Measurements from ENCODE around the gene SEC14L3. TPM values are rescaled to one million over a fixed set of nuclear protein-coding genes. Genes with fewer than 3 reads are reported as not detected.

The SEC14L3 gene
- total RNA-seq = 1 to 10 TPM in 1 of 6 experiments, under 1 TPM in 3, not detected in 2; 0.31 to 1.1 (median 0.55) TPM
- long read RNA-seq = 0 reads

DNA sequence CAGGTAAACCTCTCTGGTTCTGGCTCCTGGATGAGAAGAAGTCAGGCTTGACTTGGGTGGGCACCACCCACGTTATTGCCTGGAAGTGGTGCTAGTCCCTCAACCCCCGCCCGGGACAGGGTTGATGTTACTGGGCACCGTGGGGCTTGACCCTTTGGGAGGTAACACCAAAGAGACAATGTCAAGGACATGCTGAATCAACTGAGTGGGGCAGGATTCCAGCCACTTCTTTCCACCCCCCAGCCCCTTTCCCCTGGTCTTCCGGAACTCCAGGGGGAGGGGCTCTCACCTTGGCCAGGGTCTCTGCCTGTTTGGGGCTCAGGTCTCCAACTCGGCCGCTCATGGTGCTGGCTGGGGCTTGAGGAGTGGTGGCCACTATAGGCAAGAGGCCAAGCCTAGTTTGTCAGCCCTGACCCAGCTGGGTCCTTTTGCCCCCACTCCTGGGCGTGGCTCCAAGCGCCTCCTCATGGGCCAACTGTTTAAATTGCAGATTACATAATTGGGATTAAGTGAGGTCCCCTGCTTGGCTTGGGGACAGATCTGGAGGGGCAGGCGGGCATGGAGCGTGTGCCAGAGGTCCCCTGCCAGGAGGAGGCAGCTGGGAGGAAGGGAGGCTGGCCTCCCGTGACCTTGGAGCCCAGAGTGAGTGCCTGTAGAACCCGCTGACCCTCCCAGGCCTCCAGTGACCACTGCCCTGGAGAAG lies at the start of gene SEC14L3:
TSS of gene SEC14L3 (minus strand) at position 402 of the 703 bp plus-strand sequence. CDS start at position 343, 59 bp downstream.
- DNase-seq (peak; percentile 54 to 90 (median 89)), ATAC-seq (peak; percentile 75 to 87 (median 83))
- 7% methylated on average over 4 of the region's 13 CpGs for WGBS (ENCODE audit: insufficient coverage, low coverage, low lambda C conversion rate, missing lambda C conversion rate)
- H3K4me3 ChIP-seq = no peak within 1 kb of the TSS
- no peak for TF ChIP-seq POLR2A (IDR thresholded peaks at IDR 0.05)
- TF ChIP-seq, protein P1, sequence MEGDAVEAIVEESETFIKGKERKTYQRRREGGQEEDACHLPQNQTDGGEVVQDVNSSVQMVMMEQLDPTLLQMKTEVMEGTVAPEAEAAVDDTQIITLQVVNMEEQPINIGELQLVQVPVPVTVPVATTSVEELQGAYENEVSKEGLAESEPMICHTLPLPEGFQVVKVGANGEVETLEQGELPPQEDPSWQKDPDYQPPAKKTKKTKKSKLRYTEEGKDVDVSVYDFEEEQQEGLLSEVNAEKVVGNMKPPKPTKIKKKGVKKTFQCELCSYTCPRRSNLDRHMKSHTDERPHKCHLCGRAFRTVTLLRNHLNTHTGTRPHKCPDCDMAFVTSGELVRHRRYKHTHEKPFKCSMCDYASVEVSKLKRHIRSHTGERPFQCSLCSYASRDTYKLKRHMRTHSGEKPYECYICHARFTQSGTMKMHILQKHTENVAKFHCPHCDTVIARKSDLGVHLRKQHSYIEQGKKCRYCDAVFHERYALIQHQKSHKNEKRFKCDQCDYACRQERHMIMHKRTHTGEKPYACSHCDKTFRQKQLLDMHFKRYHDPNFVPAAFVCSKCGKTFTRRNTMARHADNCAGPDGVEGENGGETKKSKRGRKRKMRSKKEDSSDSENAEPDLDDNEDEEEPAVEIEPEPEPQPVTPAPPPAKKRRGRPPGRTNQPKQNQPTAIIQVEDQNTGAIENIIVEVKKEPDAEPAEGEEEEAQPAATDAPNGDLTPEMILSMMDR (IDR thresholded peaks at IDR 0.05) = no peak
- peak within 1 kb of the TSS in 1 of 3 donors; percentile 15 for H3K27ac ChIP-seq
- no peaks in the 10 kb centered on the region for H3K9me3 ChIP-seq
- no peaks in the 10 kb centered on the region for H3K36me3 ChIP-seq
- H3K27me3 ChIP-seq = no peaks in the 10 kb centered on the region
- H3K4me1 ChIP-seq = peaks cover 0 to 14% (median 6%) of the 10 kb centered on the region in 4 donors
- intact Hi-C loops (cut with DNase I) = loop anchor here in 1 of 2 donors (10.0 kb wide), 1 partner anchor 77 kb away; the partner anchor contains the start of gene SEC14L2

DNA sequence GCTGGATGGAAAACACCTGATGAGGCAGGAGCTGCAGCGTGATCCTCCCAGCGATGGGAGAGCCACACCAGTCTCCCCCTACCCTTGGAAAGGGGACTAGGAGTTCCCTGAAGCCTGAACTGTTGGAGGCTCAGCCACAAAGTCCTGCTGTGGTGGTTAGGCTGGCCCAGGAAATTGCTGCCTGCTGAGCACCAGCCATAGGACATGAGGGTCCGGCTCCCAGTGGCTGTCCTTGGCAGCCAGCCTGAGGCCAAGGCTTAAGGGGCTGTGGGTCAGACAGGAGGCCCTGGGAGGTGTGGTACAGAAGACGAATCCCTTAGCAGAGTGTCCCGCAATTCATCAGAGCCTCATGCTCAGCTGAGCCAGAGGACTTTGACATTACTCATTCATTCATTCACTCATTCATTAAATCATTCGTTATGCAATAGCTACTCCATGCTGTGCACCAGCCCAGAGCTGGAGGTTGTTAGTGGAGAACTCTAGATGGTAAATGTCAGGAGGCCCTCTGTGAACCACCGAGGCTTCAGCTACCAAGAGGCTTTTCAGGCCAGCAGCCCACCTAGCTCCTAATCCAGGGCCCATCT lies 48.1 kb upstream of the SEC14L3 start:
- intact Hi-C loops (cut with DNase I) = no loop called here
- no peaks in the 10 kb centered on the region for H3K27me3 ChIP-seq
- no peak for TF ChIP-seq POLR2A (IDR thresholded peaks at IDR 0.05)
- TF ChIP-seq, protein P1 (IDR thresholded peaks at IDR 0.05) = no peak

DNA sequence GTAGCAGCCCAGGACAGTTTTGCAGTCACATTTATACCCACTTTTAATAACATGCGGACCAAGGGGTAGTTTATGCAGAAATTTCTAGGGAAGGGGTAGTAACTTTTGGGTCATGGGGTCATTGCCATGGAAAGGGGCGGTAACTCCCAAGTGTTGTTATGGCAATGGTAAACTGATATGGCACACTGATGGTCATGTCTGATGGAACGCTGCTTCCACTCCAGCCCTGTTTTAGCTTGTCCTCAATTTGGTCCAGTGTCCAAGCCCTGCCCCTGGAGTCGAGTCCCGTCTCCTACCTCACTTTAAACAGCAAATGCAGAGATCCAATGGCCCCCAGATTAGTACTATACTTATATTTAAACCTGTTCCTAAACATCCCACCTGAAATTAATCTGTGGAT lies 44.9 kb upstream of the SEC14L3 start:
- ATAC-seq = no peak
- no peaks in the 10 kb centered on the region for H3K9me3 ChIP-seq
- H3K4me1 ChIP-seq = no peaks in the 10 kb centered on the region
- WGBS (ENCODE audit: insufficient coverage, low coverage, low lambda C conversion rate, missing lambda C conversion rate) = 70% methylated on average over 3 of the region's 5 CpGs
- H3K36me3 ChIP-seq = no peaks in the 10 kb centered on the region
- no peak for TF ChIP-seq POLR2A (IDR thresholded peaks at IDR 0.05)
- TF ChIP-seq, protein P1 (IDR thresholded peaks at IDR 0.05) = no peak
- H3K27ac ChIP-seq = no peak overlapping the region
- no peaks in the 10 kb centered on the region for H3K27me3 ChIP-seq
- DNase-seq = no peak
- intact Hi-C loops (cut with DNase I) = no loop called here
- no peak overlapping the region for H3K4me3 ChIP-seq

More for the DNA sequence above, 48.1 kb upstream of the SEC14L3 start:
- Histone ChIP-seq H3K4me3 (no peak overlapping the region), H3K27ac (no peak overlapping the region), H3K4me1 (no peaks in the 10 kb centered on the region), H3K9me3 (no peaks in the 10 kb centered on the region), H3K36me3 (no peaks in the 10 kb centered on the region)
- no peak for ATAC-seq
- no peak for DNase-seq
- WGBS (ENCODE audit: insufficient coverage, low coverage, low lambda C conversion rate, missing lambda C conversion rate) = 40% methylated on average over 1 of the region's 7 CpGs

DNA sequence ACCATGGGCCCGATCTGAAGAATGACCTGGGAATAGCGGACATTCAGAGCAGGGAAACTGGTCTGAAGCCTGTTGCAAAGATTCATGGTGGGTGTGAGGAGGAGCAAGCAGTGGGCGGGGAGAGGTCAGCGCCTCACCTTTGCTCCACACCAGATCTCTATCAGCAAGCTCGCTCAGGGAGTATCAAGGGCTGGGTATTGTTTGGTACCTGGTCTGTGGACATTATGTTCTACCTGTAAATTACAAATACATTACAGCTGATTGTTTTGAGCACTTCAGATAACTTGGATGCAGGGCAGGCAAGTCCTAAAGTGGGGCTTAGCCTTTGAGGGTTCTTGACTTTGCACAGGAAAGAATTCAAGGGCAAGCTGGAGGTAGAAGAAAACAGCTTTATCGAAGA lies 44.5 kb upstream of the SEC14L3 start:
- intact Hi-C loops (cut with DNase I) = no loop called here
- H3K4me3 ChIP-seq = no peak overlapping the region
- no peaks in the 10 kb centered on the region for H3K4me1 ChIP-seq
- H3K9me3 ChIP-seq = no peaks in the 10 kb centered on the region
- H3K27me3 ChIP-seq = no peaks in the 10 kb centered on the region
- no peak for DNase-seq
- H3K36me3 ChIP-seq = no peaks in the 10 kb centered on the region
- ATAC-seq = no peak
- TF ChIP-seq, protein P1 (IDR thresholded peaks at IDR 0.05) = no peak
- no peak for TF ChIP-seq POLR2A (IDR thresholded peaks at IDR 0.05)
- H3K27ac ChIP-seq = no peak overlapping the region
- 86% methylated on average over 4 of the region's 6 CpGs for WGBS (ENCODE audit: insufficient coverage, low coverage, low lambda C conversion rate, missing lambda C conversion rate)

All from right lobe of liver (tissue), 6 donors.